Measurements from ENCODE around the gene SHISA8. TPM values are rescaled to one million over a fixed set of nuclear protein-coding genes. Genes with fewer than 3 reads are reported as not detected.

The SHISA8 gene
- 0.07 to 0.31 TPM (median 0.11 TPM) in 5 replicates for total RNA-seq (2022; extraction: Qiagen RNA extraction)

DNA sequence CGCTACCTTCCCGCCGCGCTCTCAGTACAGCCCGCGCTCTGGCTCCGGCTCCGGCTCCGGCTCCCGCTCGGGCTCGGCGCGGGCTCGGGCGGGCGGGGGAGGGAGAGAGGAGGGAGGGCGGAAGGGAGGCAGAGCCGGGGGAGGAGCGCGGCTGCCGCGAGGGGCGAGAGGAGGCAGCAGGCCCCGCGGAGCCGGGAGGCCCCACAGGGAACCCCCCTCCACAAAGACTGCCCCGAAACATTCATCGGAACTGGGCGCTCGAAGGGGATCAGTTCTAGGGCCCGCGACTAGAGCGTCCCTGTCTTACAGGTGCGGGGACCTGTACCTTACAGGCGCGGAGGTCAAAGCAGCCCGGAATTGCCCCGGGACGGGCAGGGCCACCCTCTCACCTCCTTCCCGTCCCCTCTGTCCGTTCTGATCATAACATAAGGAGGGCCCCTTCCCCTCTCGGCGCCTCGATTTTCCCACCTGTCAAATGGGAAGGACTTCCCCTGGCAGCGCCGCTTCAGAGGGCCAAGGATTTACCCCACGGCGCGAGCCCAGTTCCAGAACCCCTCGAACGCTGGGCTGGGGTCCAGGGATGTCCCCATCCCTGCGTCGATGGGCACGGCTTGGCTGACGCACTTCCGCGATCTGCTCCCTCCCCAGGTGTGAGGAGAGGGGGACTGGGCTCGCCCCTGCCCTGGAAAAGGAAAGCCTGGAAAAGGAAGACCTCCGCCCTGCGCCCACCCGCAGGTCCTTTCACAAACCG is at the start of gene SHISA8:
TSS of gene SHISA8 (minus strand) at position 40 of the 751 bp plus-strand sequence. CDS start 407 bp downstream, outside the sequence.

DNA sequence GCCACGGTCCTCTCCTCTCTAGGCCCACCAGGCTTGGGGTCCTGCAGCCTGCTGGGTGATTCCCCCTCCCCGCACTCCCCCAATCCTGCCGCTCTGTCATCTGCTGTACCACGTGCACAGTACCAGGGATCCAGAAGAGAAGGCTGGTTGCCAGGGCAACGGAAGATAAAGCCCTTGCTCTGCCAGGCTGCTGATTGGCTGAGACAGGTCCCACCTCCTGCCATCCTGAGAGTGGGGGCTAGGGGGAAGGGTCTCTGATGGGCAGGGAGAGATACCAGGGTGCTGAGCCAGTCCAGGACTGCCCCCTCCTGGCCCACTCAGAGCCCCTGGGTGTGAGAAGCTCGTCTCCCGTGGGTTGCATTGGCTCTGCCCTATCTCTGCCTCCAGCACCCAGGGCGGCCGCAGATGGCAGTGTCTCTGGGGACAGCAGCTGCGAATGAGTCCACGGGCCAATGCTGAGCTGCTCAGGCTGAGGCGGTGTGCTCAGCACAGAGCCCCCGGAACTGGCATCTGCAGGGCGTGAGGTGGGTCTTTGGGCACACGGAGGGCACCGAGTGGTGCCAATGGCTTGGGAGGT is 37.1 kb upstream of the SHISA8 start, which contains the start of gene SMIM45:
TSS of gene SMIM45 (plus strand) at position 253 of the 577 bp plus-strand sequence.

DNA sequence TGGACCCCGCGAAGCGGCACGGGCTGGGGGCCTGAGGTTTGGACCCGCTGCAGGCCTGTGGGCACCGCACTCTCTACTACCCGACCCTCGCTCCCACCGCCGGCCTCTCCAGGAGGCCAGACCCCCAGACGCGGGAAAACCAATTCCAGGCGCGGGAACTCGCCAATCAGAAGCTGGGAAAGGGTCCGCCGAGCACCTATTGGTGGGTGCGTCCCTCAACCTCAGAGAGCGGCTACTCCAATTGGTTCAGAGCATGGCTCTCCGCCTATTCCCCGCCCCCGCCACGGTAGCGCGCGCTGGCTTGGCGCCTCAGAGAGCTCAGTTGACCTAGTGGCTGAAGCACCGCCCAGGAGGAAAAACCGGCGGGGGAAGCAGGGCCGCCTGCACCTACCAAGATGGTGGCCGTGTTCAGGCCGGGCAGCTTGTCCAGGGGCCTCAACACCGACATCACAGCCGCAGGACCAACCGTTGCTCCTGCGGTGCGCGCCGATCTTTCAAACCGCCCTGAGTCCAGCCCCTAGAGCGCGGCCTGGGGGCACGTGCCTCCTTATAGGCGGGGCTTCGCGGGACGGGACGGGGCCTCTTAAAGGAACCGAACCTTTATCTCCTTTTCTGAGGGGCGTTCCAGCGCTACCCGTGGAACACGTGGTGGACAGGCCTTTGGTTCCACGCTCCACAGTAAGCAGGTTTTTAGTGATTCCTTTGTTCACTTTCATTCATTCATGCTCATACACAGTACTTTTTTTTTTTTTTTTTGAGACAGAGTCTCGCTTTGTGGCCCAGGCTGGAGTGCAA is 32.0 kb upstream of the SHISA8 start, which contains the start of gene CENPM:
TSS of gene CENPM (minus strand) at position 524 of the 795 bp plus-strand sequence. CDS start at position 448, 76 bp downstream.

Other genes starting within 250 kb of the SHISA8 start
- gene SNU13, start 226.2 kb downstream of the SHISA8 start, total RNA-seq (2022; extraction: Qiagen RNA extraction), result 116 to 185 TPM (median 153 TPM) in 5 replicates
- gene MEI1, start 215.6 kb downstream of the SHISA8 start, total RNA-seq (2022; extraction: Qiagen RNA extraction), result 0.15 TPM in 1 of 5 replicates, not detected in the others
- gene CCDC134, start 114.4 kb downstream of the SHISA8 start, total RNA-seq (2022; extraction: Qiagen RNA extraction), result 2.5 to 3.8 TPM (median 3.3 TPM) in 5 replicates
- 19.8 to 32.9 TPM (median 30.5 TPM) in 5 replicates for gene SREBF2, start 82.0 kb downstream of the SHISA8 start, total RNA-seq (2022; extraction: Qiagen RNA extraction)
- 0.09 to 0.23 TPM (median 0.19 TPM) in 5 replicates for gene TNFRSF13C, start 11.7 kb upstream of the SHISA8 start, total RNA-seq (2022; extraction: Qiagen RNA extraction)
- 23.9 to 33.0 TPM (median 27.6 TPM) in 5 replicates for gene CENPM, start 32.1 kb upstream of the SHISA8 start, total RNA-seq (2022; extraction: Qiagen RNA extraction)
- 0.97 to 1.5 TPM (median 1.2 TPM) in 5 replicates for gene SEPTIN3, start 54.4 kb upstream of the SHISA8 start, total RNA-seq (2022; extraction: Qiagen RNA extraction)
- 0.07 to 0.08 TPM in 2 of 5 replicates, not detected in the others for gene WBP2NL, start 83.7 kb upstream of the SHISA8 start, total RNA-seq (2022; extraction: Qiagen RNA extraction)
- gene NAGA, start 155.7 kb upstream of the SHISA8 start, total RNA-seq (2022; extraction: Qiagen RNA extraction), result 5.5 to 7.7 TPM (median 7.4 TPM) in 5 replicates
- gene PHETA2, start 159.2 kb upstream of the SHISA8 start, total RNA-seq (2022; extraction: Qiagen RNA extraction), result not detected in 5 replicates
- gene SMDT1, start 164.6 kb upstream of the SHISA8 start, total RNA-seq (2022; extraction: Qiagen RNA extraction), result 28.3 to 34.4 TPM (median 32.5 TPM) in 5 replicates
- gene NDUFA6, start 175.7 kb upstream of the SHISA8 start, total RNA-seq (2022; extraction: Qiagen RNA extraction), result 60.9 to 69.2 TPM (median 67.1 TPM) in 5 replicates
- 0.23 to 0.57 TPM (median 0.51 TPM) in 5 replicates for gene CYP2D6, start 215.7 kb upstream of the SHISA8 start, total RNA-seq (2022; extraction: Qiagen RNA extraction)

All from A549 treated with dexamethasone at 1 μM for 4 hours (cell line).